ENCODE results near the gene KRTAP4-5.

DNA sequence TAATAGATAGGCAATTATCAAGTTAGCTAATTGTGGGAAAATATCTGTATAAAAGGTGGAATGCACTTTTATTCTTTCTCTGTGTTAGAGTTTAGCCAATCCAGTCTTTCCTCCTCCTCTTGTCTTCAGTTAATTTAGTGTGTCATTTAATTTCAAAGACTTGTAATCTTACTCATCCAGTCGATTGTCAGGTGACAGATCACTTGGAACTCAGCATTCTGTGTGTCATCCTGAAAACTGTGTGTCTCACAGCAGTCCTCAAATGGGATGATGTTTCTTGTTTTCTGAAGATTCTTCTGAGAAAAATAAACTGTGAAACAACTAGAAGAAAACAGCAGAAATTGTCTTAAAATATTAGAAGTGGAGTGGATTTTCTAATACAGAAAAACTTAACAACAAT, 35.4 kb upstream of the KRTAP4-5 start:
- TF ChIP-seq, protein P1, sequence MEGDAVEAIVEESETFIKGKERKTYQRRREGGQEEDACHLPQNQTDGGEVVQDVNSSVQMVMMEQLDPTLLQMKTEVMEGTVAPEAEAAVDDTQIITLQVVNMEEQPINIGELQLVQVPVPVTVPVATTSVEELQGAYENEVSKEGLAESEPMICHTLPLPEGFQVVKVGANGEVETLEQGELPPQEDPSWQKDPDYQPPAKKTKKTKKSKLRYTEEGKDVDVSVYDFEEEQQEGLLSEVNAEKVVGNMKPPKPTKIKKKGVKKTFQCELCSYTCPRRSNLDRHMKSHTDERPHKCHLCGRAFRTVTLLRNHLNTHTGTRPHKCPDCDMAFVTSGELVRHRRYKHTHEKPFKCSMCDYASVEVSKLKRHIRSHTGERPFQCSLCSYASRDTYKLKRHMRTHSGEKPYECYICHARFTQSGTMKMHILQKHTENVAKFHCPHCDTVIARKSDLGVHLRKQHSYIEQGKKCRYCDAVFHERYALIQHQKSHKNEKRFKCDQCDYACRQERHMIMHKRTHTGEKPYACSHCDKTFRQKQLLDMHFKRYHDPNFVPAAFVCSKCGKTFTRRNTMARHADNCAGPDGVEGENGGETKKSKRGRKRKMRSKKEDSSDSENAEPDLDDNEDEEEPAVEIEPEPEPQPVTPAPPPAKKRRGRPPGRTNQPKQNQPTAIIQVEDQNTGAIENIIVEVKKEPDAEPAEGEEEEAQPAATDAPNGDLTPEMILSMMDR (IDR thresholded peaks at IDR 0.05) = no peak
- TF ChIP-seq POLR2A (IDR thresholded peaks at IDR 0.05) = no peak
